HL-60 (cell line): ENCODE results near the gene MPZL3.

Source experiments
- DNase-seq, 2 experiments: peaks; one replicate each; pipeline ENCODE4 v3.0.0-alpha.2; 2010 to 2020; ENCODE audit warnings: low read depth in 1 of 2, low spot score in 1 of 2
- H3K27ac ChIP-seq: fragments of 250-450 bp; sonication (Bioruptor Pico); replicated peaks from 2 replicates; pipeline ENCODE4 v1.5.1; 2020; ENCODE audit warnings: mild to moderate bottlenecking, moderate library complexity
- H3K27me3 ChIP-seq: fragments of 250-450 bp; sonication (Bioruptor Pico); 2 replicates; pipeline ENCODE4 v1.5.1; 2021; ENCODE audit warnings: mild to moderate bottlenecking, moderate library complexity; ENCODE audit not compliant: insufficient read depth, poor library complexity, severe bottlenecking
- H3K4me3 ChIP-seq: replicated peaks from 2 replicates; pipeline ENCODE4 v1.5.1; 2011; ENCODE audit warnings: mild to moderate bottlenecking, control low read depth, low read length; ENCODE audit not compliant: insufficient read depth
- CTCF ChIP-seq: IDR thresholded peaks from one replicate; pipeline ENCODE4 v1.5.1; 2011; ENCODE audit warnings: low read length, control low read depth, inconsistent platforms; ENCODE audit not compliant: insufficient read depth
- GABPA ChIP-seq: IDR thresholded peaks from 2 replicates; pipeline ENCODE4 v1.6.1; 2012; ENCODE audit warnings: low read depth
- POLR2AphosphoS5 ChIP-seq: IDR thresholded peaks from 2 replicates; pipeline ENCODE4 v1.6.1; 2012; ENCODE audit warnings: low read depth
- REST ChIP-seq: IDR thresholded peaks from 2 replicates; pipeline ENCODE4 v1.6.1; 2012; ENCODE audit warnings: low read depth; ENCODE audit not compliant: insufficient replicate concordance
- SPI1 ChIP-seq: IDR thresholded peaks from 2 replicates; pipeline ENCODE4 v1.6.1; 2012; ENCODE audit warnings: low read depth, mild to moderate bottlenecking, borderline replicate concordance

The MPZL3 gene

GRCh38 chr11:118283037-118283636 lies 31.0 kb upstream of the MPZL3 start:
- DNase-seq, result no peak
- Histone ChIP-seq H3K27ac (no peak overlapping the region), H3K27me3 (no peaks in the 10 kb centered on the region), H3K4me3 (no peak overlapping the region)
- TF ChIP-seq GABPA (no peak), REST (no peak), POLR2AphosphoS5 (no peak), CTCF (no peak), SPI1 (no peak)

GRCh38 chr11:118282606-118283005 lies 30.4 kb upstream of the MPZL3 start:
- DNase-seq, result no peak
- H3K27ac ChIP-seq, result no peak overlapping the region
- H3K27me3 ChIP-seq, result no peaks in the 10 kb centered on the region
- TF ChIP-seq POLR2AphosphoS5 (no peak), GABPA (no peak), REST (no peak), SPI1 (no peak), CTCF (no peak)
- no peak overlapping the region for H3K4me3 ChIP-seq

- no peaks in the 10 kb centered on the region for H3K27me3 ChIP-seq
- no peak overlapping the region for H3K27ac ChIP-seq
- H3K4me3 ChIP-seq, result no peak overlapping the region
- TF ChIP-seq SPI1, result no peak
- no peak for TF ChIP-seq CTCF
- no peak for TF ChIP-seq POLR2AphosphoS5
- DNase-seq, result no peak
Measured at GRCh38 chr11:118281284-118281683, 29.1 kb upstream of the MPZL3 start.

GRCh38 chr11:118277312-118277711 lies 25.1 kb upstream of the MPZL3 start:
- no peak for TF ChIP-seq CTCF
- TF ChIP-seq REST, result no peak
- no peak for TF ChIP-seq GABPA
- TF ChIP-seq POLR2AphosphoS5, result no peak
- no peak for TF ChIP-seq SPI1
- no peak for DNase-seq
- H3K4me3 ChIP-seq, result no peak overlapping the region
- H3K27ac ChIP-seq, result no peak overlapping the region
- H3K27me3 ChIP-seq, result no peaks in the 10 kb centered on the region
